KMS-11 (cell line): ENCODE data around the gene ZNF160.

Experiments used
- H2AFZ ChIP-seq: fragments of 200-600 bp; sonication (generic); 2 replicates; pipeline ENCODE4 v1.6.1; 2016; ENCODE audit warnings: antibody characterized with exemption, mixed run types, low read depth
- H3K27ac ChIP-seq: fragments of 200-600 bp; sonication (generic); 2 replicates; pipeline ENCODE4 v1.6.1; 2016; ENCODE audit warnings: mild to moderate bottlenecking, mixed run types
- H3K27me3 ChIP-seq: fragments of 200-600 bp; sonication (generic); 2 replicates; pipeline ENCODE4 v1.6.1; 2017; ENCODE audit warnings: mild to moderate bottlenecking, low read depth, mixed run types, moderate library complexity; ENCODE audit not compliant: insufficient read depth
- H3K36me3 ChIP-seq: fragments of 200-600 bp; sonication (generic); 2 replicates; pipeline ENCODE4 v1.6.1; 2017; ENCODE audit warnings: mild to moderate bottlenecking, mixed run types; ENCODE audit not compliant: insufficient read depth
- H3K4me1 ChIP-seq: fragments of 200-600 bp; sonication (generic); 2 replicates; pipeline ENCODE4 v1.6.1; 2016; ENCODE audit warnings: mild to moderate bottlenecking, low read depth, mixed run types; ENCODE audit not compliant: poor library complexity, severe bottlenecking
- H3K4me2 ChIP-seq: fragments of 200-600 bp; sonication (generic); 2 replicates; pipeline ENCODE4 v1.7.0; 2016; ENCODE audit warnings: mild to moderate bottlenecking, mixed run types
- H3K4me3 ChIP-seq: fragments of 200-600 bp; sonication (generic); IDR thresholded peaks from 2 replicates; pipeline ENCODE4 v1.6.1; 2017; ENCODE audit warnings: low read depth, low read length, mixed read lengths; ENCODE audit not compliant: insufficient read depth
- H3K79me2 ChIP-seq: fragments of 200-600 bp; sonication (generic); 2 replicates; pipeline ENCODE4 v1.6.1; 2016; ENCODE audit warnings: low read depth, mixed run types; ENCODE audit not compliant: insufficient read depth
- H3K9ac ChIP-seq: fragments of 200-600 bp; sonication (generic); 2 replicates; pipeline ENCODE4 v1.6.1; 2016; ENCODE audit warnings: mild to moderate bottlenecking, mixed run types
- H4K20me1 ChIP-seq: fragments of 200-600 bp; sonication (generic); 2 replicates; pipeline ENCODE4 v1.6.1; 2016; ENCODE audit warnings: mild to moderate bottlenecking, mixed run types; ENCODE audit not compliant: insufficient read depth
- CTCF ChIP-seq: fragments of 200-600 bp; sonication (generic); conservative IDR thresholded peaks from 2 replicates; pipeline ENCODE4 v1.6.1; 2017; ENCODE audit warnings: low read depth, mild to moderate bottlenecking, antibody characterized with exemption, low read length, moderate library complexity, mixed read lengths

Gene ZNF160

DNA sequence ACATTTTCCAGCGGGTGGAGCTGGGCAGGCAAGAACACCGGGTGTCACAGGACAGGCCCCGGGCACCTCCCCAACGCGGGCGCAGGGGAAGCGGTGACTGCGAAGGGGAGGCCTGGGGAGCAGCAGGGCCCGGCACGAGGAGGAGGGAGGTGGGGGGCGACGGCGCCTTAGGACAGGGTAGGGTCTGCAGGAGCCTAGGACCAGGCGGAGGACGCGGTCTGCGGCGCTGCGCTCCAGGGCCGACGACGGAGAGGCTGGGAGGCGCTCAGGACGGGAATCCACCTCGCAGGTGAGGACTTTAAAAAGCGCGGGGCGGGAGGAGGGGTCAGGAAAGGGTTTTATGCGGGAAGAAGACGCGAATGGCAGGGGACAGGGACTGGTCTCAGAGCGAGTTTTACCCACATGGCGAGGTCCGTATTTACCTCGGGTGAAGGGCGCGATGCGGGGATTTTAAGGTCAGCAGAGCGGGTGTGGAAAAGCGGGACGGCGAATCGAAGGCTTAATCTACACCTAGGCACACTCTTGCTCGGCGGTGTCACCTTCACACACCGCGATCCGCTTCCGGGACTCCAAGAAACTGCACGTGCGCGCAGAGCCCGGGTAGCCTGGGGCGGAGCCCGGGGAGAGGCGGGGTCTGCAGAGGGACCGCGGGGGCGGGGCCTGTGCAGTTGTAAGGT is 45.2 kb downstream of the ZNF160 start:
- no peak overlapping the region for H3K4me2 ChIP-seq
- no peak overlapping the region for H2AFZ ChIP-seq
- H3K36me3 ChIP-seq = no peaks in the 10 kb centered on the region
- no peak for TF ChIP-seq CTCF
- H3K4me3 ChIP-seq = no peak overlapping the region
- H3K9ac ChIP-seq = no peak overlapping the region
- H3K27ac ChIP-seq = no peak overlapping the region
- H3K27me3 ChIP-seq = no peaks in the 10 kb centered on the region
- H4K20me1 ChIP-seq = no peaks in the 10 kb centered on the region
- no peaks in the 10 kb centered on the region for H3K4me1 ChIP-seq
- no peaks in the 10 kb centered on the region for H3K79me2 ChIP-seq

GRCh38 chr19:53055117-53055516 is 48.1 kb downstream of the ZNF160 start:
- no peak overlapping the region for H3K9ac ChIP-seq
- H3K79me2 ChIP-seq = no peaks in the 10 kb centered on the region
- no peak overlapping the region for H3K4me3 ChIP-seq
- H3K27ac ChIP-seq = no peak overlapping the region
- H3K4me2 ChIP-seq = no peak overlapping the region
- H3K36me3 ChIP-seq = no peaks in the 10 kb centered on the region
- no peaks in the 10 kb centered on the region for H3K4me1 ChIP-seq
- no peak overlapping the region for H2AFZ ChIP-seq
- H4K20me1 ChIP-seq = no peaks in the 10 kb centered on the region
- no peak for TF ChIP-seq CTCF
- no peaks in the 10 kb centered on the region for H3K27me3 ChIP-seq

GRCh38 chr19:53047379-53047778 is 55.8 kb downstream of the ZNF160 start:
- Histone ChIP-seq H3K4me1 (no peaks in the 10 kb centered on the region), H3K27me3 (no peaks in the 10 kb centered on the region), H3K4me3 (no peak overlapping the region), H4K20me1 (no peaks in the 10 kb centered on the region), H3K79me2 (no peaks in the 10 kb centered on the region), H3K36me3 (no peaks in the 10 kb centered on the region), H2AFZ (no peak overlapping the region), H3K9ac (no peak overlapping the region), H3K4me2 (no peak overlapping the region), H3K27ac (no peak overlapping the region)
- no peak for TF ChIP-seq CTCF

GRCh38 chr19:53045536-53045935 is 57.7 kb downstream of the ZNF160 start:
- H3K27ac ChIP-seq = no peak overlapping the region
- H3K4me3 ChIP-seq = no peak overlapping the region
- no peaks in the 10 kb centered on the region for H3K27me3 ChIP-seq
- H2AFZ ChIP-seq = no peak overlapping the region
- H3K4me2 ChIP-seq = no peak overlapping the region
- H3K4me1 ChIP-seq = no peaks in the 10 kb centered on the region
- H3K79me2 ChIP-seq = no peaks in the 10 kb centered on the region
- no peaks in the 10 kb centered on the region for H4K20me1 ChIP-seq
- no peak overlapping the region for H3K9ac ChIP-seq
- no peaks in the 10 kb centered on the region for H3K36me3 ChIP-seq
- no peak for TF ChIP-seq CTCF
